GM12891 (cell line): Measurements from ENCODE around the gene RHEX.

Experiments used
- DNase-seq: peaks from one replicate; pipeline ENCODE4 v3.0.0; 2011; ENCODE audit warnings: low spot score; ENCODE audit not compliant: insufficient read length
- FAIRE-seq: peaks from 2 replicates; lab custom pipeline; 2011; peaks lifted over from hg19 to GRCh38; lab: Jason Lieb, UNC
- PAX5 ChIP-seq: IDR thresholded peaks from 2 replicates; pipeline ENCODE4 v1.6.1; 2011; ENCODE audit warnings: low read length, moderate library complexity, mild to moderate bottlenecking; ENCODE audit not compliant: insufficient read depth, severe bottlenecking
- POLR2A ChIP-seq: IDR thresholded peaks from 2 replicates; pipeline ENCODE4 v1.6.1; 2011; ENCODE audit warnings: low read depth, low read length, control low read depth
- POLR2AphosphoS5 ChIP-seq: IDR thresholded peaks from 2 replicates; pipeline ENCODE4 v1.6.1; 2011; ENCODE audit warnings: low read depth, low read length, control low read depth
- POU2F2 ChIP-seq: IDR thresholded peaks from 2 replicates; pipeline ENCODE4 v1.6.1; 2011; ENCODE audit warnings: low read depth, mild to moderate bottlenecking, control low read depth, low read length, moderate library complexity
- SPI1 ChIP-seq: IDR thresholded peaks from 2 replicates; pipeline ENCODE4 v1.6.1; 2011; ENCODE audit warnings: low read depth, low read length, control low read depth
- TAF1 ChIP-seq: IDR thresholded peaks from 2 replicates; pipeline ENCODE4 v1.6.1; 2011; ENCODE audit warnings: low read depth, low read length, control low read depth

RHEX gene

DNA sequence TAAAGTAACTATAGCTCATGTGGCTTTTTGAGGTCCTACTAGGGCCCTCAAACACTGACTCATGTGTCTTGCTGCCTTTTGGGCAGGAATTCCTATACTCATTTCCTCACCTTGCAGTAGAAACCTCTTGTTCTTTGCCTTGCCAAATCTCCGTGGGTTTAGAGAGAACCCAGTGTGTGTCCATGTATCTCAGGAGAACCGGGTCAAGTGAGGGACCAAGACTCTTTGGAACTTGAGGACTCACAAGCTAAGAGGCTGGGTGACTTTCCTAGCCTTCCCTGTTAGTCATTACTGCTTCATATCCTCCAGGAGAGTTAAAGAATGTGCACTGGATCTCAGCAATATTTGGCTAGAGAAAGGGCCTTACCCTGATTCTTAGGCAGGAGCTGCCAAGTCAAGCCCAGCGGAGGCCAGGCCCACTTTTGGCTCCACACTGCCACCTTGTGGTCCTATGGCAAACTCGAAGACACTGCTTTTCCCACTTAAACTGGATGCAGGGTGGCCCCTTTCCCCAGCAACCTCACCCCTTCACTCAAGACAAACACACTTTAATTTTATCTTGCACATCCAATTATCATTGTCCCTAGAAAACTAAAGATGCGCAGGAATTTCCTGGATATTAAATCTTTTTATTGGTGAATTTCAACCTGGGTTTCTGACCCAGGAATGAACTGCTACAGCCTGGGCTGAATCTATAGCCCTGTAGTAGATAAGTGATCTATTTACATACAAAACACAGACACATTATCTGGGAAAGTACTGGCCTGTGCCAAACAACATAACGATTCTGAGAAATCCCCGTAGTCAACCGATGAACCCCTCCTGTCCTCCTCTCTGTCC lies 53.6 kb downstream of the RHEX start:
- peak; percentile 94 for FAIRE-seq
- peak; percentile 65 for DNase-seq
- TF ChIP-seq POLR2AphosphoS5 (no peak), TAF1 (no peak), POLR2A (no peak)

GRCh38 chr1:206107168-206107544 lies 54.2 kb downstream of the RHEX start:
- no peak for FAIRE-seq
- no peak for DNase-seq
- TF ChIP-seq PAX5, result no peak
- TF ChIP-seq POLR2A, result no peak
- TF ChIP-seq POU2F2, result no peak
- TF ChIP-seq POLR2AphosphoS5, result no peak

DNA sequence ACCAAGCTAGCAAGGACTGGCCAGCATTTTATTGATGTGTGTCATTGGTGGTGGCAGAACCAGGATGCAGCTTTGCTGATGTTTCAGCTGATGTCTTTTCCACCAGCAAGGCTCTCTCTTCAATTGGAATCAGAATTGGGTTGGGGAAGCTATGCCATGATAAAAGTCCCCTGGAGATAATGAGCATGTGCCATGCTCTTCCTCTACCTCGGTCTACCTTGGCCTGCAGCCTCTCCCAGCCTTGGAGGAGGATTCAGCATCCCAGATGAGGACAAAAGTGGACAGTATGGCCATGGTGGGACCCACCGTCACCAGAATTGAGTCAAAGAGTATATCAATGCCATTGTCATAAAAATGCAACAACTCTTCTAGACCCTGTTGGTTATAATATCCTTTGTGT lies 55.7 kb downstream of the RHEX start:
- DNase-seq, result no peak
- TF ChIP-seq POLR2AphosphoS5 (no peak), PAX5 (no peak), POU2F2 (no peak), TAF1 (no peak), POLR2A (no peak), SPI1 (no peak)
- no peak for FAIRE-seq

DNA sequence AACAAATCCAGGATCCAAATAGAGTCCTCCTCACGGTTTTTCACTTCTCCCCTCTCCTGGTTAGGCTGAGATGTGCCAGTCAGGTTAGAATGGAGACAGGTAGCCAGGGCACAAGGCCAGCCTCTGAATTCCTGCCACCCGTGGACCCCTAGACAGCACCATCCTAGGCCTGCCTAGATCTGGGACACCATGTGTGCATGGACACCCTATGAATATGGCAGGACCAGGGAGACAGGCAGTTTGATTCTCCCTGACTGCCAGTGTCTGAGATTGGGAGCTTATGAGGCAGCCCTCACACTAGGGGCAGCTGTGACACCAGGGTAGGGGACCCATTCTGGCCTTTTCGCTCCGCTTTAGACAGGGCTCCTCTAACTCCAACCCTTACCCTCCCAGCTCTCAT lies 56.7 kb downstream of the RHEX start:
- FAIRE-seq (no peak), DNase-seq (no peak)
- TF ChIP-seq POLR2A, result no peak
- TF ChIP-seq POLR2AphosphoS5, result no peak
- no peak for TF ChIP-seq POU2F2

DNA sequence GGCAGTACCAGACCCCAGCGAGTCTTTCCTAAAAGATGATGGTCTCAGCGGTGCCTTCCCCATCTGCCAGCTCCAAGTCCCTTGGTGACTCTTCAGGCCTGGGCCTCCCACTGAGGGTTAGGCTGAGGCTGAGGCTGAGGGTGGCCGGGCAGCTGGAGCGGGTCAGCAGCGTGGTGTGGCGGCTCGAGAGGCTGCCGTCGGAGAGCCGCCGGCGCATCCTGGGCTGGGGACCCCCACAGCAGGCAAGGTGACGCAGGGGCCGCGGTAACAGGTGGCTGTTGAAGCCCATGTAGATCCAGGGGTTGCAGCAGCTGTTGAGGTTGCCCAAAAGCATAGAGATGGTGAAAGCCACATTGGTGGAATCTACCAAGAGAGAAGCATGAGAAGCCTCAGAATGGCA lies 57.2 kb downstream of the RHEX start:
- DNase-seq (no peak), FAIRE-seq (no peak)
- TF ChIP-seq POLR2A (no peak), TAF1 (no peak), POLR2AphosphoS5 (no peak), POU2F2 (no peak), PAX5 (no peak), SPI1 (no peak)

GRCh38 chr1:206110820-206111219 lies 57.8 kb downstream of the RHEX start:
- TF ChIP-seq POU2F2, result no peak
- TF ChIP-seq POLR2A, result no peak
- no peak for TF ChIP-seq SPI1
- no peak for TF ChIP-seq PAX5
- TF ChIP-seq POLR2AphosphoS5, result no peak
- TF ChIP-seq TAF1, result no peak
- DNase-seq (no peak), FAIRE-seq (no peak)

- TF ChIP-seq TAF1, result no peak
- no peak for TF ChIP-seq POLR2AphosphoS5
- no peak for TF ChIP-seq PAX5
- TF ChIP-seq POU2F2, result no peak
- no peak for TF ChIP-seq SPI1
- FAIRE-seq (no peak), DNase-seq (no peak)
Measured at GRCh38 chr1:206111271-206111927, 58.4 kb downstream of the RHEX start.

DNA sequence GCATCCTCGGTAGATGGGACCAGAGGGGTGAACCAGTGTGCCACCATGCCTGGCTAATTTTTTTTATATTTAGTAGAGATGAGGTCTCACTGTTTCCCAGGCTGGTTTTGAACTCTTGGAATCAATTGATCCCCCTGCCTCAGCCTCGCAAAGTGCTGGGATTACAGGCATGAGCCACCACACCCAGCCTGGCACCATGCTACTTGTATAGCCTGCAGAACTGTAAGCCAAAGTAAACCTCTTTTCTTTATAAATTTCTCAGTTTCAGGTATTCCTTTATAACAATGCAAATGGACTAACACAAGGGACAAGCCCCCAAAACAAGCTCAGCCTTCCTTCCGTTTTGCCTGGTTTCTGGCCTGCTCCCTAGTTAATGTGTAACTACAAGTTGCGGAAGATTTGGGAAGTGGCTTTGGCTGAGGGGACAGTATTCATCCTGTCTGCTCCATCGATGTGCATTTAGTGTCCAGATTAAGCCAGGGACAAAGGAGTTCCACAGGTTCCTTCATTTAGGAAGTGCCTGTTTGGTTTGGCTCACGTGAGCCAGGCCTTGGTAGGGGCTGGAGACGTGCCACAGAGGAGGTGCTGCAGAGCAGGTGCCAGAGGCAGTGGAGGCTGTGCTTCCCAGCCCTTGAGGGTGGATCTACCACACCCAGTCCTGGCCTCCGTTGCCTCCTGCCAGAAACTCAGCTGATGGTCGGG lies 59.8 kb downstream of the RHEX start:
- no peak for DNase-seq
- no peak for FAIRE-seq
- TF ChIP-seq TAF1 (no peak), POLR2AphosphoS5 (no peak), POLR2A (no peak), PAX5 (no peak), SPI1 (no peak), POU2F2 (no peak)

DNA sequence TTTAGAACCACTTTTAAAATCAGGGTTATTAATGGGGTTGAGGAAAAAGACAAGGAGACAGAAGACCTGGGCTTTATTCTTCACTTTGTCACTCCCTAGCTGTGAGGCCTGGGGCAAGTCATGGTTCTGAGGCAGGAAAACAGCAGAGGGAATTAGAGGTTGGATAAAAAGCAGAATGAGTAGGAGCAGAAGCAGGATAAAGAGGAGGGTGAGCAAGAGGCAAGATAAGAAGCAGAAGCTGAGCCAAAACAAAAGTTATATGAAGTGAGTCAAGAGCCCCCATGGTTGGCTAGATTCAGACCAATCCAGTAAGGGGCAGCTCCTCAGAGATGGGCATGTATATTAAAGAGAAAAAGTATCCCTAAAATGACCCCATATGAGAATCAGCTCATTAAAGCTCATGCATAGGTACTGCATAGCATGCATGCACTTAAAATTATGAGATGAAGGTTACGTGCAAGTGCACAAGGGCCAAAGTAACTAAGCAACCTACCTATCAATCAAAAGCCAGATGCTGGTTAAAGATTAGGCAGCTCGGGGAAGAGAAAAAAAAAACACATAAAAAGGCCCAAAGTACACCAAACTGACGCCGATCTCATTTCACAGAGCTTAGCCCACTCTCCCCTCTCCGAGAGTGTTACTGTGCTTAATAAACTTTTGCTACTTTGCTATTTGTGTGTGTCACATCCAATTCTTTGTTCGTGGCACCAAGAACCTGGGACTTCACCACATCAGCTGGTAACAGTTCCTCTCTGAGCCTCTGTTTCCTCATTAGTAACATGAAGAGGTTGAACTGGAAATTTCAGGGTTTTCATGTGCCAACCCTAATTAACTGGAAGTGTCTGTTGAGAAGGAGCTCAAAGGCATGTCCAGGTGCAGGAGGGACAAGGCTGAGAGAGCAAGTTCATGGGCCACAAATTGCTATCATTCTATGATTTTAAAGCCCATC lies 62.0 kb downstream of the RHEX start:
- DNase-seq, result no peak
- TF ChIP-seq PAX5 (no peak), POLR2A (no peak), POLR2AphosphoS5 (no peak)
- FAIRE-seq, result no peak

- TF ChIP-seq TAF1, result no peak
- TF ChIP-seq POU2F2, result no peak
- TF ChIP-seq SPI1, result no peak
- TF ChIP-seq POLR2A, result no peak
- TF ChIP-seq POLR2AphosphoS5, result no peak
- TF ChIP-seq PAX5, result no peak
Measured at GRCh38 chr1:206115791-206116190, 62.8 kb downstream of the RHEX start.

More at GRCh38 chr1:206115791-206116190, 62.8 kb downstream of the RHEX start:
- FAIRE-seq, result no peak
- DNase-seq, result no peak
